ENCODE data around the gene DENND4C. TPM values are rescaled to one million over a fixed set of nuclear protein-coding genes. Genes with fewer than 3 reads are reported as not detected.
A peak's percentile ranks its signal among the peaks of the same experiment; 100 is the strongest.
"Not testable (repeated sequence)": the region's sequence is repeated elsewhere in the genome, so short reads cannot be mapped to it uniquely, and the experiment has no call there.

Gene DENND4C
- total RNA-seq, 1 donor from 2014 or later, result 20.8 TPM

GRCh38 chr9:19252885-19253219, 22.4 kb downstream of the DENND4C start:
- intact Hi-C loops (cut with DNase I), result no loop called here
- peak; percentile 42 for ATAC-seq (ENCODE audit: poor library complexity)
- DNase-seq, result no peak

DNA sequence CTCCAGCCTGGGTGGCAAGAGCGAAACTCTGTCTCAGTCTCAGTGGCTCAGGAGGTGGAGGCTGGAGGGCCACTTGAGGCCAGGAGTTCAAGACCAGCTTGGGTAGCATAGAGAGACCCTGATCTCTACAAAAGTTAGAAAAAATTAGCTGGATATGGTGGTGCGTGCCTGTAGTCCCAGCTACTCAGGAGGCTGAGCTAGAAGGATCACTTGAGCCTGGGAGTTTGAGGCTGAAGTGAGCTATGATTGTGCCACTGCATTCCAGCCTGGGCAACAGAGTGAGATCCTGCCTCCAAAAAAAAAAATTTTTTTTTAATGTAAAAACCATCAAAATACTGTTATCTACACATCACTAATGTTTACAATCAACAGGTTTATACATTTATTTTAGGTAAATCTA, 24.6 kb downstream of the DENND4C start:
- no peak for DNase-seq
- intact Hi-C loops (cut with DNase I), result no loop called here
- ATAC-seq (ENCODE audit: poor library complexity), result no peak

- intact Hi-C loops (cut with DNase I), result no loop called here
- DNase-seq, result no peak
- ATAC-seq (ENCODE audit: poor library complexity), result no peak
Measured at GRCh38 chr9:19255821-19256220, 25.3 kb downstream of the DENND4C start.

GRCh38 chr9:19259665-19260255, 29.3 kb downstream of the DENND4C start:
- intact Hi-C loops (cut with DNase I); DNase-seq; ATAC-seq (ENCODE audit: poor library complexity): not testable (repeated sequence)

GRCh38 chr9:19265602-19266001, 35.1 kb downstream of the DENND4C start:
- ATAC-seq (ENCODE audit: poor library complexity); intact Hi-C loops (cut with DNase I); DNase-seq: not testable (repeated sequence)

DNA sequence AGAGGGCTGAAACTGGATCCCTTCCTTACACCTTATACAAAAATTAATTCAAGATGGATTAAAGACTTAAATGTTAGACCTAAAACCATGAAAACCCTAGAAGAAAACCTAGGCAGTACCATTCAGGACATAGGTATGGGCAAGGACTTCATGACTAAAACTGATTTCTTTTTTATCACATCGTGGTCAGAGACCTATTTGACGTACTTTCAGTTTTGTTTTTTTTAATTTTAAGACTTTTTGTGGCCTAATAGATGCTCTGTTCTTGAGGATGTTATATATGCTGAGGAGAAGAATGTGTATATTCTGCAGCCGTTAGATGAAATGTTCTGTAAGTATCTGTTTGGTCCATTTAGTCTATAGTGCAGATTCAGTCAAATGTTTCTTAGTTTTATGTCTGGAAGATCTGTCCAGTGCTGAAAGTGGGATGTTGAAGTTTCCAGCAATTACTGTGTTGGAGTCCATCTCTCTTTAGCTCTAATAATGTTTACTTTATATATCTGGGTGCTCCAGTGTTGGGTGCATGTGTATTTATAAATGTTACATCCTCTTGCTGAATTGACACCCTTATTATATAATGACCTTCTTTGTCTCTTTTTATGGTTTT, 36.4 kb downstream of the DENND4C start:
- DNase-seq; ATAC-seq (ENCODE audit: poor library complexity); intact Hi-C loops (cut with DNase I): not testable (repeated sequence)

GRCh38 chr9:19269582-19269981, 39.1 kb downstream of the DENND4C start:
- intact Hi-C loops (cut with DNase I), result no loop called here
- DNase-seq, result no peak
- no peak for ATAC-seq (ENCODE audit: poor library complexity)

GRCh38 chr9:19270421-19270949, 40.0 kb downstream of the DENND4C start:
- ATAC-seq (ENCODE audit: poor library complexity), result no peak
- no peak for DNase-seq
- intact Hi-C loops (cut with DNase I), result no loop called here

DNA sequence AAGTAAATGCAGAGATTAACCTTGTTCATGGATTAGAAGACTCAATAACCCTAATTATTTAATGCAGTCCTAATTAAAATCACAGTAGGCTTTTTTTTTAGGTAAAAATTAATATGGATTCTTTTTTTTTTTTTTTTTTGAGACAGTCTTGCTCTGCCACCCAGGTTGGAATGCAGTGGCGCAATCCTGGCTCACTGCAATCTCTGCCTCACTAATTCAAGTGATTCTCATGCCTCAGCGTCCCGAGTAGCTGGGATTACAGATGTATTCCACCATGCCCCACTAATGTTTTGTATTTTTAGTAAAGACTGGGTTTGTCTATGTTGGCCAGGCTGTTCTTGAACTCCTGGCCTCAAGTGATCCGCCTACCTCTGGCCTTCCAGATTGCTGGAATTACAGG, 40.6 kb downstream of the DENND4C start:
- ATAC-seq (ENCODE audit: poor library complexity) (no peak), DNase-seq (no peak)
- intact Hi-C loops (cut with DNase I), result no loop called here

DNA sequence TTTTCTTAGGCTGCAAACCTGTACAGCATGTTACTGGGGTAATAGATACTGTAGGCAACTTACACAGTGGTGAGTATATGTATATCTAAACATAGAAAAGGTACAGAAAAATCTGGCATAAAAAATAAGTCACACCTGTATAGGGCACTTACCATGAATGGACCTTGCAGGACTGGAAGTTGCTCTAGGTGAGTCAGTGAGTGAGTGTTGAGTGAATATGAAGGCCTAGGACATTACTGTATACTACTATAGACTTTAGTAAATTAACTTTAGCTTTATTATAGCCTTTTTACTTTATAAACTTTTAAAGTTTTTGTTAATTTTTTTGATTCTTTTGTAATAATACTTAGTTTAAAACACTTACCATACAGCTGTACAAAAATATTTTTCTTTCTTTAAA, 51.3 kb downstream of the DENND4C start:
- DNase-seq, result no peak

GRCh38 chr9:19283072-19283710, 52.7 kb downstream of the DENND4C start:
- DNase-seq, result no peak
- ATAC-seq (ENCODE audit: poor library complexity), result no peak
- intact Hi-C loops (cut with DNase I), result no loop called here

More for the DNA sequence above, 51.3 kb downstream of the DENND4C start:
- ATAC-seq (ENCODE audit: poor library complexity), result no peak
- intact Hi-C loops (cut with DNase I), result no loop called here

- DNase-seq (no peak), ATAC-seq (ENCODE audit: poor library complexity) (no peak)
- intact Hi-C loops (cut with DNase I), result no loop called here
Measured at GRCh38 chr9:19284729-19285128, 54.2 kb downstream of the DENND4C start.

GRCh38 chr9:19286634-19287188, 56.2 kb downstream of the DENND4C start:
- ATAC-seq (ENCODE audit: poor library complexity) (no peak), DNase-seq (no peak)

GRCh38 chr9:19288081-19288480, 57.6 kb downstream of the DENND4C start:
- DNase-seq (no peak), ATAC-seq (ENCODE audit: poor library complexity) (no peak)
- intact Hi-C loops (cut with DNase I), result no loop called here

More at GRCh38 chr9:19286634-19287188, 56.2 kb downstream of the DENND4C start:
- intact Hi-C loops (cut with DNase I), result no loop called here

DNA sequence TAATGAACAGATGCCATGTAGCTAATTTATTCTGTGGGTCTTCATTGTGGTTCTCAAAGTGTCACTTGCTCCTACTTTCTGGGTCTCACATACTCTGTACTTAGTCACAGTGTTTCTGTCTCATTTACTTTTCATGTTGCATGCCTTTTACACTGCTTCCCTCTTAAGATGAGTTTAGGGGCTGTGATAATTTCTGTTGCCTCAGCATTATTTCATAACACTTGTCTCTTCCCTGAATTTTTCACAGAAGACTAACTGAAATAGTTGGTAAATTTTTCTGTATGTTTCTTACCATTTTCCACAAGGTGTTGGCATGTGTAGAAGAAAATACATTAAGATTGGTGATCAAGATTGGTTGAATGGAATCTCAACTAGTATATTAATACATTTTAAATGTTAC, 59.6 kb downstream of the DENND4C start:
- ATAC-seq (ENCODE audit: poor library complexity), result no peak
- intact Hi-C loops (cut with DNase I), result no loop called here
- DNase-seq, result no peak

DNA sequence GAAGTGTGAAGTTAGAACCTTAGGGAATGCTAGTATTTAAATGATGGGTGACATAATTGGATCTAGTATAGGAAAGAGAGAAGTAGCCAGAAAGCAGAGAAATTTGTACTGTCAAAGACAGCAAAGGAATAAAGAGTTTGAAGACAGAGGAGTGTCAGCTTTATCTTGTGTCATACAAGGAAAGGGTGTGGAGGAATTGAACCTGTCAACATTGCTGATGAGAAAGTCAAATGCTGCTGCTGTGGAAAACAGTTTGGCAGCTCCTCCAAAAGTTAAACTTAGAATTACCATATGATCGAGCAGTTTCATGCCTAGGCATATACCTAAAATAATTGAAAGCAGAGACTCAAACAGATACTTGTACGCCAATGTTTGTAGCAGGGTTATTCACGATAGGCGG, 63.7 kb downstream of the DENND4C start:
- intact Hi-C loops (cut with DNase I), result no loop called here
- ATAC-seq (ENCODE audit: poor library complexity), result peak; percentile 87
- DNase-seq, result no peak

GRCh38 chr9:19298436-19299000, 68.0 kb downstream of the DENND4C start:
- intact Hi-C loops (cut with DNase I), result no loop called here
- no peak for ATAC-seq (ENCODE audit: poor library complexity)

DNA sequence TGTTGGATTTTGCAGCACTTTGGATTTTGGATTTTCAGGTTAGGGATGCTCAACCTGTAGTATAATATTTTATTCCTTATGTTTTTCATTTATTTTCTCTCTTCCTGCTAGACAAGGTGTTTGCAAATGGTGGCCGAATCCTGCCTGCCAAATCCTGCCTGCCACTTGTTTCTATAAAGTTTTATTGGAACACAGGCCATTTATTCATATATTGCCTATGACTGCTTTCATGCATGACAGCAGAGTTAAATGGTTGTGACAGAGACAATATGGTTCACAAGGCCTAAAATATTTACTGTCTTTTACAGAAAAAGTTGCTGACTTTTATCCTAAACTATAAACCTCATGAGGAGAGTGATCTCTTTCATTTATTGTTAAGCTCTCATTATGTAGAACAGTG, 72.7 kb downstream of the DENND4C start:
- no peak for ATAC-seq (ENCODE audit: poor library complexity)
- no peak for DNase-seq
- intact Hi-C loops (cut with DNase I), result no loop called here

More at GRCh38 chr9:19298436-19299000, 68.0 kb downstream of the DENND4C start:
- no peak for DNase-seq

GRCh38 chr9:19306568-19306967, 76.1 kb downstream of the DENND4C start:
- intact Hi-C loops (cut with DNase I), result no loop called here

More at GRCh38 chr9:19306568-19306967, 76.1 kb downstream of the DENND4C start:
- no peak for ATAC-seq (ENCODE audit: poor library complexity)
- no peak for DNase-seq

Measured in Right ventricle myocardium superior (tissue), 1 donor.